Keratinocyte (primary cell): ENCODE measurements around the gene USP12. TPM values are rescaled to one million over a fixed set of nuclear protein-coding genes. Genes with fewer than 3 reads are reported as not detected.

Experiments
- DNase-seq: peaks from one replicate; pipeline ENCODE4 v3.0.0-alpha.2; 2011; ENCODE audit warnings: low read depth, missing footprints, low spot score
- FAIRE-seq: peaks from 2 replicates; lab custom pipeline; 2011; peaks lifted over from hg19 to GRCh38; lab: Jason Lieb, UNC
- H2AFZ ChIP-seq: 2 replicates; pipeline ENCODE4 v1.6.0; 2012; ENCODE audit warnings: low read length, control low read depth, inconsistent platforms; ENCODE audit not compliant: control insufficient read depth
- H3K27ac ChIP-seq: 2 replicates; pipeline ENCODE4 v1.5.1; 2011; ENCODE audit warnings: low read length; ENCODE audit not compliant: control insufficient read depth, insufficient read depth
- H3K27me3 ChIP-seq: 3 replicates; pipeline ENCODE4 v1.6.0; 2011; ENCODE audit warnings: low read length; ENCODE audit not compliant: control insufficient read depth, insufficient read depth; ENCODE audit errors: extremely low read depth
- H3K36me3 ChIP-seq, 2 experiments: 2 replicates in 1 of 2; 3 replicates in 1 of 2; pipeline ENCODE4 v1.5.1; 2011; ENCODE audit warnings: low read length in 2 of 2, mild to moderate bottlenecking in 1 of 2; ENCODE audit not compliant: control insufficient read depth in 2 of 2, insufficient read depth in 2 of 2; ENCODE audit errors: extremely low read depth in 1 of 2
- H3K4me1 ChIP-seq: 3 replicates; pipeline ENCODE4 v1.5.1; 2011; ENCODE audit warnings: low read length; ENCODE audit not compliant: control insufficient read depth, insufficient read depth; ENCODE audit errors: extremely low read depth
- H3K4me2 ChIP-seq: 3 replicates; pipeline ENCODE4 v1.6.0; 2011; ENCODE audit warnings: low read depth, low read length; ENCODE audit not compliant: control insufficient read depth, insufficient read depth; ENCODE audit errors: extremely low read depth
- H3K4me3 ChIP-seq, 3 experiments: fragments of 200-600 bp in 1 of 3; sonication (generic) in 1 of 3; 2 replicates in 2 of 3; 3 replicates in 1 of 3; pipeline ENCODE4 v1.5.1; 2011 to 2016; ENCODE audit warnings: low read length in 3 of 3, mild to moderate bottlenecking in 3 of 3, control low read depth in 2 of 3, inconsistent platforms in 1 of 3, low read depth in 1 of 3, mixed read lengths in 1 of 3, mixed run types in 1 of 3, moderate library complexity in 1 of 3; ENCODE audit not compliant: control insufficient read depth in 2 of 3, insufficient read depth in 2 of 3; ENCODE audit errors: extremely low read depth in 1 of 3
- H3K79me2 ChIP-seq: 2 replicates; pipeline ENCODE4 v1.6.0; 2012; ENCODE audit warnings: low read length; ENCODE audit not compliant: control insufficient read depth, insufficient read depth
- H3K9ac ChIP-seq: 3 replicates; pipeline ENCODE4 v1.6.0; 2011; ENCODE audit warnings: low read length; ENCODE audit not compliant: control insufficient read depth, insufficient read depth; ENCODE audit errors: extremely low read depth
- H3K9me1 ChIP-seq: 3 replicates; pipeline ENCODE4 v1.6.0; 2011; ENCODE audit warnings: low read length; ENCODE audit not compliant: control insufficient read depth, insufficient read depth; ENCODE audit errors: extremely low read depth
- H3K9me3 ChIP-seq: 2 replicates; pipeline ENCODE4 v1.5.1; 2012; ENCODE audit warnings: low read depth, low read length; ENCODE audit not compliant: control insufficient read depth
- H4K20me1 ChIP-seq: 3 replicates; pipeline ENCODE4 v1.6.0; 2011; ENCODE audit warnings: low read length; ENCODE audit not compliant: control insufficient read depth, insufficient read depth; ENCODE audit errors: extremely low read depth
- CTCF ChIP-seq, 3 experiments: IDR thresholded peaks in 1 of 3; conservative IDR thresholded peaks in 1 of 3; optimal IDR thresholded peaks in 1 of 3; 2 replicates in 2 of 3; 3 replicates in 1 of 3; pipeline versions ENCODE3 to v1.5.1; 2011; ENCODE audit warnings: low read length in 3 of 3, mild to moderate bottlenecking in 3 of 3, moderate library complexity in 2 of 3, control low read depth in 1 of 3, inconsistent platforms in 1 of 3; ENCODE audit not compliant: insufficient read depth in 2 of 3; ENCODE audit errors: extremely low read depth in 1 of 3
- EZH2 ChIP-seq: IDR thresholded peaks from one replicate; pipeline ENCODE4 v1.6.1; 2012; ENCODE audit warnings: inconsistent platforms, mild to moderate bottlenecking, low read length, moderate library complexity
- dilution Hi-C: fragments of 300-500 bp; cut with MboI; formaldehyde crosslinking; loops from one replicate; pipeline ENCODE4 v1.7.0; 2020; ENCODE audit warnings: low sequenced_read_pairs; ENCODE audit not compliant: extremely low pct_ligation_motif_present
- polyA plus RNA-seq, 5 experiments: library from polyadenylated mRNA; depleted of rRNA in 3 of 5; stranded (reverse) in 3 of 5; stranded (forward) in 1 of 5; unstranded in 1 of 5; fragments of >200 nt; gene quantifications; 1 replicate in 1 of 5; 2 replicates in 3 of 5; 3 replicates in 1 of 5; pipeline versions ENCODE4 v1.2.1 to v1.2.3, GENCODE V29; 2011 to 2012; ENCODE audit warnings: missing spikeins in 2 of 5, low read depth in 1 of 5, low replicate concordance in 1 of 5

The USP12 gene
- polyA plus RNA-seq, 1 donor (not counting 4 experiments of a cell fraction or from before 2014, with no cell fraction given) = 20.7 TPM

- Histone ChIP-seq H3K9me1 (peaks cover 3% of the 10 kb centered on the region), H3K27me3 (no peaks in the 10 kb centered on the region), H3K4me1 (peaks cover 31% of the 10 kb centered on the region), H3K9me3 (no peaks in the 10 kb centered on the region), H3K79me2 (peaks cover 33% of the 10 kb centered on the region), H3K36me3 (no peaks in the 10 kb centered on the region), H4K20me1 (peaks cover 6% of the 10 kb centered on the region), H3K4me2 (peak overlapping the region; percentile 89), H3K4me3 (peak overlapping the region; percentile 67 to 87 (median 75)), H3K27ac (peak overlapping the region; percentile 76), H2AFZ (peak overlapping the region; percentile 93), H3K9ac (peak overlapping the region; percentile 88)
- DNase-seq (no peak), FAIRE-seq (peak; percentile 64)
- dilution Hi-C loops = no loop called here
- TF ChIP-seq EZH2 (no peak), CTCF (optimal IDR thresholded peaks at IDR 0.05 in 1 of 3, IDR thresholded peaks at IDR 0.05 in 1 of 3, conservative IDR thresholded peaks at IDR 0.05 in 1 of 3; ENCODE audit: extremely low read depth in 1 of 3, insufficient read depth in 2 of 3, low read length in 3 of 3) (no peak)
Observed at GRCh38 chr13:27172495-27172842, 858 bp upstream of the USP12 start.

GRCh38 chr13:27171827-27172494, 350 bp upstream of the USP12 start:
- DNase-seq (no peak), FAIRE-seq (no peak)
- peak overlapping the region; percentile 67 to 87 (median 75) for H3K4me3 ChIP-seq
- TF ChIP-seq EZH2 = no peak
- TF ChIP-seq CTCF (optimal IDR thresholded peaks at IDR 0.05 in 1 of 3, IDR thresholded peaks at IDR 0.05 in 1 of 3, conservative IDR thresholded peaks at IDR 0.05 in 1 of 3; ENCODE audit: extremely low read depth in 1 of 3, insufficient read depth in 2 of 3, low read length in 3 of 3) = peak in 1 of 3 experiments; percentile 18
- H3K79me2 ChIP-seq = peaks cover 37% of the 10 kb centered on the region
- no peaks in the 10 kb centered on the region for H3K27me3 ChIP-seq
- H3K4me1 ChIP-seq = peaks cover 31% of the 10 kb centered on the region
- H3K9ac ChIP-seq = peak overlapping the region; percentile 88
- peaks cover 3% of the 10 kb centered on the region for H3K9me1 ChIP-seq
- peaks cover 6% of the 10 kb centered on the region for H4K20me1 ChIP-seq
- H3K27ac ChIP-seq = peak overlapping the region; percentile 76
- dilution Hi-C loops = no loop called here
- peak overlapping the region; percentile 89 for H3K4me2 ChIP-seq
- H2AFZ ChIP-seq = peak overlapping the region; percentile 93
- H3K9me3 ChIP-seq = no peaks in the 10 kb centered on the region
- H3K36me3 ChIP-seq = no peaks in the 10 kb centered on the region
